Adipose tissue (tissue), 3 donors: ENCODE measurements around the gene DDAH2. TPM values are rescaled to one million over a fixed set of nuclear protein-coding genes. Genes with fewer than 3 reads are reported as not detected.

ENCODE experiments used
- H3K27ac ChIP-seq: one replicate; pipeline ENCODE4 v1.5.1; 2013; ENCODE audit warnings: low read depth, low read length
- WGBS, 3 donors: extraction: QIAGEN DNeasy Blood & Tissue Kit; methylation state at CpG; one replicate each; pipeline ENCODE4 v1.1.7; 2013; 5-methylcytosine and 5-hydroxymethylcytosine counted together
- polyA plus RNA-seq, 3 donors: library from polyadenylated mRNA; stranded (reverse); fragments of 200-250 nt; gene quantifications; one replicate each; pipeline ENCODE4 v1.2.3, GENCODE V29; 2013
- donor health status: healthy with polysubstance abuse.
- donor health status: Bipolar disorder and iron deficiency.
- donor health status: healthy.

DDAH2 gene
- polyA plus RNA-seq, 3 donors: 21.9 to 213 (median 122) TPM

DNA sequence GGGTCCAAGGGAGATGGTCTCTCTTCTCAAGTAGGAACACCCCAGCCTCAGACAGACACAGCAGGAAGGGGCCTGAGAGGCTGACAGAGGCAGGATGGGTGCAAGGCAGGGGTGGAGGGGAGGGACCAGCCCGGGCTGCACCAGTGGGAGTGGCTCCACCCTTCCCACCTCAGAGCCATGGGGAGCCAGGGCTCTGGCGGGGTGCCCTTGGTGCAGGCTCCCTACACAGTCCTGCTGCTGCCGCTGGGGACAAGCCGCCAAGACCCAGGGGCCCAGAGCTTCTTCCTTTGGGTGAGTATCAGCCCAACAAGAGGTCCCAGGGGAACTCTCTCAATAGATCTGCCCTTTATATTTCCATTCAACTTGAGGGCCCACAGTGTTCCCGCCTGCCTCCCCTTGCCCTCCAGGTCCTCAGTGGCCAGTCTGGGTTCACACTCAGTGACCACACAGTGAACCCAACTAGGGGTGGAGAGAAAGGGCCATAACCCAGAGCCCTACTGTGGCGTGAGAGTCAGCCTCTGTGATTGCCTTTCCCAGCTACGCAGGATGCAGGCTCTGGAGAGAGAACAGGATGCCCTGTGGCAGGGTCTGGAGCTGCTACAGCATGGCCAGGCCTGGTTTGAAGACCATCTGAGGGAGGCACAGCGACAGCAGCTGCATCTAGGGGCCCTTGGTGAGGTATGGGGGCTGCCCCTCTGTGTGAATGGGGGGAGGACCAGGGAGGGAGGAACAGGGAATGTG lies 33.9 kb upstream of the DDAH2 start:
- no peak overlapping the region for H3K27ac ChIP-seq
- 65 to 80% (median 76%) methylated on average over 8 of the region's 8 CpGs for WGBS, 3 donors

DNA sequence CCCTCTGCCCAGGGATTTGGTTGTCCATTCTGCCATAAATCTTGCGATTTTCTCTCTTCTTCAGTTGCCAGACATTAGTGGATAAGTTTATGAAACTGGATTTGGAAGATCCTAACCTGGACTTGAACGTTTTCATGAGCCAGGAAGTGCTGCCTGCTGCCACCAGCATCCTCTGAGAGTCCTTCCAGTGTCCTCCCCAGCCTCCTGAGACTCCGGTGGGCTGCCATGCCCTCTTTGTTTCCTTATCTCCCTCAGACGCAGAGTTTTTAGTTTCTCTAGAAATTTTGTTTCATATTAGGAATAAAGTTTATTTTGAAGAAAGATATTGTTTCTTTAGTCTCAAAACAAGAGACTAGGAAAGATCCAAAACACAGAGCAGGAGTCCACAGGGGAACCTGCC lies 33.3 kb upstream of the DDAH2 start, which contains the start of gene SAPCD1:
TSS of gene SAPCD1 (plus strand) at position 301 of the 400 bp plus-strand sequence. CDS start 399 bp downstream, outside the sequence.
- H3K27ac ChIP-seq: no peak within 1 kb of the TSS

DNA sequence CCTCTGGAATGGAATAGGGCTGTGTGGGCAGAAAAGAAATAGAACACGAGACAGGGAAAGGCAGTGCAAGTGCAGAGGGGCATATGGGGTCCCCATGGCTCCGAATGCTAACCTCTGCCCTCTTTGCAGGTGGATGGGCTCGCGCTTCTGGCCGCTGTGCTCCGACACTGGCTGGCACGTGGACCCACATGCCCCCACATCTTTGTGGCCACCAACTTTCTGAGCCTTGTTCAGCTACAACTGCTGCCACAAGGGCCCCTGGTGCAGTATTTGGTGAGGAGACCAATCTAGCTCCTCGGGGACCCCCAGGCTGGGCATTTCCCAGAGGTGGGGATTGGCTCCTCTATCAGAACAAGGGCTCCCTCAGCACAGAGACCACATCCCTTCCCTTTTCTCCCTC lies 32.2 kb upstream of the DDAH2 start:
- H3K27ac ChIP-seq: no peak overlapping the region
- WGBS, 3 donors: 97 to 99% (median 97%) methylated on average over 8 of the region's 8 CpGs

More for the DNA sequence above, 33.3 kb upstream of the DDAH2 start, which contains the start of gene SAPCD1:
- 73 to 83% (median 80%) methylated on average over 4 of the region's 4 CpGs for WGBS, 3 donors

DNA sequence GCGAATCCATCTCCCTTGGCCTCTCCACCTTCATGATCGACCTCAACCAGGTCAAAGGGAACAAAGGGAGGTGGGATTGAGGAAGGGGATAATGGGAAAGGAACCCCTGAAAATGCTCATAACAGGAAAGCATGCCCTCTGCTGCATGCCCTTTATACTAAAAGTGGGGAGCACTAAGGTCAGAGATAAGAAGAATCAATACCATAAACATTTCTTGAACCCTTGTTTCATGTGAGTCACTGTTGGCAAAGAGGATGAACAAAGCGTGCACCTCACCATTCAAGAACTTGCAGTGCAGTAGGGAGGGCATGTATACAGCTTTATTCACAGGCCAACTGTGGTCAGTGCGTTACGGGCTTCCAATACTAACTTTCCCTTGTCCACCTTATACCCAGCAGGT lies 31.7 kb upstream of the DDAH2 start:
- WGBS, 3 donors: 85 to 95% (median 93%) methylated on average over 5 of the region's 5 CpGs
- H3K27ac ChIP-seq: no peak overlapping the region

DNA sequence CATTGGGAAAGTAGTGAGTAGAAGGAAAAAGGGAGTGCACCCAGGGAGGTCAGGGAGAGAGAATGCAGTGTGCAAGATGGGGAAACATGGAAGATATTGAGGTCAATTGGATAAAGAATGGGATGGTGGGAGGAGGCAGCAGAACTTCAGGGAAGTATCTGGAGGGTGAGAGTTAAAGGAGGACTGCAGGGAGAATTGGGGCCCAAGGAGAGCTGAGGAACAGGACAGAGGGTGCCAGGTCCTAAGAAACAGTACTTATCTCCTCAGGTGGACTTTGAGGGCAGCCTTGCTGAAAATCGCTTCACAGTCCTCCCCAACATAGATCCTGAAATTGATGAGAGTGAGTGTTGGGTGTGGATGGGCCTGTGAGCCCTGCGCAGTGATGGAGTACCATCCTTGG lies 29.2 kb upstream of the DDAH2 start:
- 90 to 97% (median 95%) methylated on average over 2 of the region's 2 CpGs for WGBS, 3 donors
- no peak overlapping the region for H3K27ac ChIP-seq

DNA sequence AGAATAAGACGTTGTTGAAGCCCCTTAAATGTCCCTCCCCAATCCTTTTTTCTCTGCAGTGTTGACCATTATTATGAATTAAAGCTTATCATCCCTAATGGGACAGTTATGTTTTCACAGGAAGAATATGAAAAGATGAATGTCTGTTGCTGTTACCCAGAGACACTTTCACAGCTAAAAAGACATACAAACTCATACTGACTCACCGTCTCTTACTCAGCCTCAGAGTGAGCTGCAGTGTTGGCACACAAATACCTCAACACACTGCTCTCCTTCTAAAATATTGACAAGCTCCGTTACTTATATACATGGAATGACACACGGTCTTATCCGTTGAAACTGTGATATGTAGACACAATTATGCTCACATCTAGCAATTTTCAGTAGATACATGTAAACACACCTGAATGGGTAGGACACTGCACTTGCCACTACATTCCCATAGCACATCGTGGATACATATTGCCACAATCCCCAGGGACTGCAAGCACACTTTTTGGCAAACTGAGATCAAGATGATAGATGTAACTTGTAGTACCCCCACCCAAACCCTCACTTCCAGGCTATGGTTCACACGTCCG lies 23.7 kb upstream of the DDAH2 start:
- 65 to 76% (median 73%) methylated on average over 8 of the region's 8 CpGs for WGBS, 3 donors
- H3K27ac ChIP-seq: no peak overlapping the region

DNA sequence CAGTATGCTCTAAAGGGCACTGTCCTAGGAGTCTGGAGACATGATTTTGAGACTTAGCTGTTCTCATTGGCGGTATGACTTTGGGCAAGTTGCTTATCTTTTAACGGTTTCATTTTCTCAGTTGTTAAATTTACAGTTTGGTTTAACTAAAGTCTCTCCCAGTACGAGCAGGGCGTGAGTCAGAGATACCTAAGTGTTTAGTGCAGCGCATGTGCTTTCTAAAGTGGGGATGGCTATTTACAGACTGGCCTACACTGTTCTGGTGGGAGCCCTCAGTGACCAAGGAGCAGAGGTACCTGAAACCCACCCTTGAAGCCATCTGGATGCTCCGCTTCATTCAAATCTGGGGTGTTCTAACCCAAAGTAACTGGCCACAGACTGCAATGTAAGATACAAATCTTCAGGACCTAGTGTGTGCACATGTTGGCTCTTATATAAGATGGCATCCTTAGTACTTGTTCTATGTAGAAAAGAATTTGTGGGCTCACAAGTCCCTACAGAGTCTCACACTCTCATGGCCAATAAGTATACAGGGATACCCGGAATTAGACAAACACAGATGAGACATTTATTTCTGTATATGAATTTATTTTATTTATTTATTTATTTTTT lies 21.4 kb upstream of the DDAH2 start:
- 85 to 95% (median 88%) methylated on average over 7 of the region's 7 CpGs for WGBS, 3 donors
- no peak overlapping the region for H3K27ac ChIP-seq

DNA sequence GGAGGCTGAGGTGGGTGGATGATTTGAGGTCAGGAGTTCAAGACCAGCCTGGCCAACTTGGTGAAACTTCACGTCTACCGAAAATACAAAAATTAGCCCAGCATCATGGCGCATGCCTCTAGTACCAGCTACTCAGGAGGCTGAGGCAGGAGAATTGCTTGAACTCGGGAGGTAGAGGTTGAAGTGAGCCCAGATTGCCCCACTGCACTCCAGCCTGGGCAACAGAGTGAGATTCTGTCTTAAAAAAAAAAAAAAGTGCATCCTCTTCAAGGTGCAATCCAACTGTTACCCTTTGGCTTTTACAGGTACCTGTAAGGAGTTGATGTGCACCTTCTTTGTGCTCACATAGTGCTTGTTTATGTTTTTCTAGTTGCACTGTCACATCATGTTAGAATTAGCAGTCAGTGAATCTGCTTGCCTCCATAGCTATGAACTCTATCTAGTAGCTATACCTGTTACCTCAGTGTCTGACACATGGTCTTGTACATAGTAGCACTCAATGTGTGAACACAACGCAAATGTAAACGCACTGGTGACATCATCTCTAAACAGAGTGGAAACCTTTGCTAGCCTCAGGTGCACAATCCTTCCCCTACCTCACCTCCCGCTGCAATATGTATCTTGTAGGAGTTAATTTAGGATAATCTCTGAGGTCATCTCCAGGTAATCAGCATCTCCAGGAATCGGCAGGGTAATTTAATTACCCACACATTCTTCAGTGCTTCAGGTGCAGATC lies 20.4 kb upstream of the DDAH2 start:
- no peak overlapping the region for H3K27ac ChIP-seq
- WGBS, 3 donors: 85 to 95% (median 91%) methylated on average over 8 of the region's 8 CpGs

DNA sequence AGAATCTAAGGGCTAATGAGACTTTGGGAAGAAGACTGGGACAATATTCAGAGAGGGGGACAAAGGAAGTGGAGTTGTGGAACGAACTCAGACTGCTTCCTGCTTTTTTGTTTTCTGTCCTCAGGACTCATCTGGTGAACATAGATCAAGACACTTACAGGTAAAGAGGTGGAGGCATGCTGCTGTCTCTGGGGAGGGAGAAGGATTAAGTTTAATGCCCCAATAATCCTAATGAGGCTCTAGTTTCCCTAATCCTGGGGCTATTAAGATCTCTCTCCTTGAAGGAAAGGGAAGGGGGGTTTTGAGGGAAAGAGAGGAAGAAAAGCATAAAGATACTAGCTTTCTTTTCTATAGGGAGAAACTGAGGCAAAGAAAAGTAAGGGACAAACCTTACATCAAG lies 15.3 kb upstream of the DDAH2 start:
- WGBS, 3 donors: 29 to 79% (median 66%) methylated on average over 1 of the region's 1 CpG
- no peak overlapping the region for H3K27ac ChIP-seq

DNA sequence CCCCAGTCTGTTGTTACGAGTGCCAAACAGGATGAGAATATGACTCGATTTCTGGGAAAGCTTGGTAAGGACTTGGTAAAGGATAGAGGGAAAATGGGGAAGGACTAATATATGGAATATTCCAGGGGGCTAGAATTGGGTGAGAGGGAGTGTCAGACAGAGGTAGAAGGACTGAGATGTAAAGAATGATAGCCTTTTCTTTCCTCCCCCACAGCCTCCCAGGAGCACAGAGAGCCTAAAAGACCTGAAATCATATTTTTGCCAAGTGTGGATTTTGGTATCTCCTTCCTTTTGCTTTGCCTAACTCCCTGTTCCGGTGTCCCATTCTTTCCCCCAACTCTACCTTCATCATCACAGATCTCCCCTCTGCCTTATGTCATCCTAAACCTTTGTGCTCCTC lies 13.8 kb upstream of the DDAH2 start:
- 83 to 94% (median 83%) methylated on average over 3 of the region's 3 CpGs for WGBS, 3 donors
- no peak overlapping the region for H3K27ac ChIP-seq

DNA sequence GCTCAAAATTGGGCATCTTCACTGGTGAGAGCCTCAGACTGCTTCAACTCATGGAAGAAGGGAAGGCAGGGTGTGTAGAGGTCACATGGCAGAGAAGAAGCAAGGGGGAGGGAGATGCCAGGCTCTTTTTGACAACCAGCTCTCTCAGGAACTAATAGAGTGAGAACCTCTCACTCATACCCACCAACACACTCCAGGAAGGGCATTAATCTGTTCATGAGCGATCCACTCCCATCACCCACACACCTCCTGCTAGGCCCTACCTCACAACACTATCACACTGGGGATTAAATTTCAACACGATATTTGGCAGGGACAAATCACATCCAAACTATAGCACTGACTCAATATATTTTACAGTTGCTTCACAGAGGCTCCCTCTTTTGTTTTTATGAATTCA lies 12.7 kb upstream of the DDAH2 start:
- H3K27ac ChIP-seq: no peak overlapping the region
- WGBS, 3 donors: 65 to 85% (median 68%) methylated on average over 2 of the region's 2 CpGs

DNA sequence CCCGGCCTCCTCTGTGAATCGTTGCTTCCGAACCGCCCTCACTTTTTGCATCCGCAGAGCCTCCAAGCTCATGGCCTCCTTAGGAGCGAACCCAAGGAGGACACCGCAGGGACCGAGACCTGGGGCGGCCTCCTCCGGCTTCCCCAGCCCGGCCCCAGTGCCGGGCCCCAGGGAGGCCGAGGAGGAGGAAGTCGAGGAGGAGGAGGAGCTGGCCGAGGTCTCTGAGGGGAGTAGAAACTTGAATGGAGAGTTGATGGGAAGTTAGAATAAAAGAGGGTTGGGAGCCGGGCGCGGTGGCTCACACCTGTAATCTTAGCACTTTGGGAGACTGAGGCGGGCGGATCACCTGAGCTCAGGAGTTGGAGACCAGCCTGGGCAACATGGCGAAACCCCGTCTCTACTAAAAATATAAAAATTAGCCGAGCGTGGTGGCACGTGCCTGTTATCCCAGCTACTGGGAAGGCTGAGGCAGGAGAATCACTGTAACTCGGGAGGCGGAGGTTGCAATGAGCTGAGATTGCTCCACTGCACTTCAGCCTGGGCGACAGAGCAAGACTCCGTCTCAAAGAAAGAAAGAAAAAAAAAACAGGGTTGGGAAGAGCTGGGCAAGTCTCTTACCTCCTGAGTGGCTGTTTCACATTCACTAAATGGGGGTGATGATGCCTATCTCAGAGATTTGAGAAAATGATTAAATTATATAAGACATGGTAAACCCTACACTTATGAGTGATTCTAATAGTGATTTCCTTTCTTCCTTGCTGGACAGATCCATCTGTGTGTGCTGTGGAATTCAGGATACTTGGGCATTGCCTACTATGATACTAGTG lies 11.5 kb upstream of the DDAH2 start:
- H3K27ac ChIP-seq: no peak overlapping the region
- 11 to 21% (median 13%) methylated on average over 29 of the region's 29 CpGs for WGBS, 3 donors

DNA sequence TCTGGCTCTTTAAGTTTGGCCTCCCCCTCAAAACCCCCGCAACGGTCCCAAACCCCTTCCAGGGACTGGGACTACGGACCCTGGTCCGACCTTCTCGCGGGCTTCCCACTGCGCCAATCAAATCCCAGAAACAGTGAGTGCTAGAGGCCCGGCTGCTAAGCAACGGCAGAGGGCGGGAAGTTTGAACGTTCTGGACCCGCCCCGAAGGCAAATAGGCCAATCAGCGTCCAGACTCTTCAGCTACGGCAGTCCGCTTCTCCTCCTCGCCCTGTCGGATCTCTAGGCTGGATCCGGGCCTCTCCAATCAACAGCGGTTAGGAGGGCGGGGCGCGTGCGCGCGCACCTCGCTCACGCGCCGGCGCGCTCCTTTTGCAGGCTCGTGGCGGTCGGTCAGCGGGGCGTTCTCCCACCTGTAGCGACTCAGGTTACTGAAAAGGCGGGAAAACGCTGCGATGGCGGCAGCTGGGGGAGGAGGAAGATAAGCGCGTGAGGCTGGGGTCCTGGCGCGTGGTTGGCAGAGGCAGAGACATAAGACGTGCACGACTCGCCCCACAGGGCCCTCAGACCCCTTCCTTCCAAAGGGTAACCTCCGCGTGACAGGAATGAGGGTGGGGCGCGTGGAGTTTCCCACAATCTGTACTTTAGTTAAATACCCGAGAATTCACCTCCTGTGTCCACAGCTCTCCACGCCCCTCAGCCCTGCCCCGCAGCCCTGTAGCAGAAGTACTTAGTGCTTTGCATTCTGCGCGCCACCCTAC lies 10.7 kb upstream of the DDAH2 start, which contains the start of gene MSH5:
TSS of gene MSH5 (plus strand) at position 367 of the 758 bp plus-strand sequence. CDS start 462 bp downstream, outside the sequence.
- H3K27ac ChIP-seq: no peak within 1 kb of the TSS
- WGBS, 3 donors: 0% methylated on average over 56 to 58 of the region's 58 CpGs

DNA sequence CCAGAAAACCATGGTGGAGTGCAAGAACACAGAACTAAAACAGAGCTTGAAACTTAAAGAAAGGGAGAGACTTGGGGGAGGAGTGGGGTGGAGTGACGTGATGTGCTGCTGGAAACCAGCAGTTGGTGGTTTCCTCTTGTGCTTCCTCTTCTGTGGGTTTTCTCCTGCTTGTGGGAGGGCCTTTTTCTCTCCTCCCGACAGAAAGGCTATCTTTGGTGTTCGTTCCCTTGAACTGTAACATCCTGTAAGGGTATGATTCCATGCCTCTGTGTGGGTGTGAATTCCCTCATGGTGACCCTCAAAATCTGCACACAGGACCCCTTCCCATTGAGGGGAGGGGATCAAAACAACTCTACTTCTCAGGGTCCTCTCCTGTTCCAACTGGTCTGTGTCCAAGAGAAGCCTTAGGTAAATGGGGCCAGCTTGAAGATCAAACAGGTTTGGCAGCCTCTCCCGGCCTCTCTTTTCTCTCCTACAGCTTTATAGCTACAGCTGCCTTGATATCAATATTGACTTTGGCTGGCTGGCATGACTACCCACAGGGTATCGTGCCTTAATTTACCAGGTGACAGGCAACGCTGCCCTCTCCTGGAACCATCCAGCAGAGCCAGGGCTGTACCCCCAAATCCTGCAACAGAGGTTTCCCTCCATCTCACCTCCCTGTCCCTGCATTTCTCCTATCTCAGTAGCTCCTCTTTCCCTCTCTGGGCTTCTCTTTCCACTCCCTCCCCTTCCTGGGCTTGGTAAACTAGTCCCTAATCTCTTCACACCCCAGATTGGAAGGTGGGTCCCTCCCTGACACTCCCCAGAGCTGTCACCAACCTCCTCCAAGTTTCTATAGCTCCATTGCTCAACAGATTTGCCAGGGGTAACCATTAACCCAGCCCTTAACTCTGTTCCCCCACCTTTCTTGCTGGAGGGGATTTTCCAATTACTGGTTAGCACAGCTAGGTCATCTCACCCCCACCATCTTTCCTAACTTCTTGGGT lies 9.2 kb upstream of the DDAH2 start:
- 5 to 8% (median 8%) methylated on average over 6 of the region's 6 CpGs for WGBS, 3 donors

DNA sequence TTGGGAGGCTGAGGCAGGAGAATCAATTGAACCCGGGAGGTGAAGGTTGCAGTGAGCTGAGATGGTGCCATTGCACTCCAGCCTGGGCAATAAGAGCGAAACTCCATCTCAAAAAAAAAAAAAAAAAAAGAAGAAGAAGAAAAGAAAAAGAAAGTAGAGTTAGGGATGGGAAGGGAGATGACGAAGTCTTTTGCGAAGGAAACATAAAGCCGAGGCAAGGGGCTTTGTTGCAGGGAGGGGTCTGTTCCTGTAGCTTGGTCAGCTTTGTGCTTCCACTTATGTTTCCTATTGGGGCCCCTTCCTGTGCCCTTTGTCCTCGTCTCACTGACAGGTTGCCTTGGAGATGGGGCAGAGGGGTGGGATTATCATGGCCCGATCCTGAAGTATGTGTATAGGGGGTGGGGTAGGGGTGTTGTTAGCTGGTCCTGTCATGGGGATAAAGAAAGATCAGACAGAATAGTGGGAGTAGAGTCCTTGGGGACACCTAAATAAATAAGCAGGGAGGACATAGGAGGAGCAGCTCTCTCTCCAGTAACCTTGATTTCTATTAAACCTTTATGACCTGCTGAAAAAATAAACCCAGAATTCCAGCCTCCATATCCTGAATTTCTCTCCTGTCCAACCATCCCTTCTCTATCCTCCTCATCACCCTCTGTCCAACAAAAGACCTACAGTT lies 8.4 kb upstream of the DDAH2 start:
- peak overlapping the region; percentile 68 for H3K27ac ChIP-seq
- 21 to 49% (median 23%) methylated on average over 6 to 7 of the region's 7 CpGs for WGBS, 3 donors

More for the DNA sequence above, 9.2 kb upstream of the DDAH2 start:
- H3K27ac ChIP-seq: peak overlapping the region; percentile 68
